C4-2B (cell line): Measurements from ENCODE around the gene NAB2.

Experiments used
- H3K27ac ChIP-seq: fragments of 450-650 bp; 2 replicates; pipeline ENCODE4 v1.5.1; 2017
- ZFX ChIP-seq: fragments of 450-650 bp; IDR thresholded peaks from 2 replicates; pipeline ENCODE4 v1.6.1; 2017
- TF ChIP-seq, protein P1 (sequence below): fragments of 450-650 bp; conservative IDR thresholded peaks from 2 replicates; pipeline ENCODE4 v1.5.1; 2017; ENCODE audit warnings: mild to moderate bottlenecking

NAB2 gene, protein sequence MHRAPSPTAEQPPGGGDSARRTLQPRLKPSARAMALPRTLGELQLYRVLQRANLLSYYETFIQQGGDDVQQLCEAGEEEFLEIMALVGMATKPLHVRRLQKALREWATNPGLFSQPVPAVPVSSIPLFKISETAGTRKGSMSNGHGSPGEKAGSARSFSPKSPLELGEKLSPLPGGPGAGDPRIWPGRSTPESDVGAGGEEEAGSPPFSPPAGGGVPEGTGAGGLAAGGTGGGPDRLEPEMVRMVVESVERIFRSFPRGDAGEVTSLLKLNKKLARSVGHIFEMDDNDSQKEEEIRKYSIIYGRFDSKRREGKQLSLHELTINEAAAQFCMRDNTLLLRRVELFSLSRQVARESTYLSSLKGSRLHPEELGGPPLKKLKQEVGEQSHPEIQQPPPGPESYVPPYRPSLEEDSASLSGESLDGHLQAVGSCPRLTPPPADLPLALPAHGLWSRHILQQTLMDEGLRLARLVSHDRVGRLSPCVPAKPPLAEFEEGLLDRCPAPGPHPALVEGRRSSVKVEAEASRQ

DNA sequence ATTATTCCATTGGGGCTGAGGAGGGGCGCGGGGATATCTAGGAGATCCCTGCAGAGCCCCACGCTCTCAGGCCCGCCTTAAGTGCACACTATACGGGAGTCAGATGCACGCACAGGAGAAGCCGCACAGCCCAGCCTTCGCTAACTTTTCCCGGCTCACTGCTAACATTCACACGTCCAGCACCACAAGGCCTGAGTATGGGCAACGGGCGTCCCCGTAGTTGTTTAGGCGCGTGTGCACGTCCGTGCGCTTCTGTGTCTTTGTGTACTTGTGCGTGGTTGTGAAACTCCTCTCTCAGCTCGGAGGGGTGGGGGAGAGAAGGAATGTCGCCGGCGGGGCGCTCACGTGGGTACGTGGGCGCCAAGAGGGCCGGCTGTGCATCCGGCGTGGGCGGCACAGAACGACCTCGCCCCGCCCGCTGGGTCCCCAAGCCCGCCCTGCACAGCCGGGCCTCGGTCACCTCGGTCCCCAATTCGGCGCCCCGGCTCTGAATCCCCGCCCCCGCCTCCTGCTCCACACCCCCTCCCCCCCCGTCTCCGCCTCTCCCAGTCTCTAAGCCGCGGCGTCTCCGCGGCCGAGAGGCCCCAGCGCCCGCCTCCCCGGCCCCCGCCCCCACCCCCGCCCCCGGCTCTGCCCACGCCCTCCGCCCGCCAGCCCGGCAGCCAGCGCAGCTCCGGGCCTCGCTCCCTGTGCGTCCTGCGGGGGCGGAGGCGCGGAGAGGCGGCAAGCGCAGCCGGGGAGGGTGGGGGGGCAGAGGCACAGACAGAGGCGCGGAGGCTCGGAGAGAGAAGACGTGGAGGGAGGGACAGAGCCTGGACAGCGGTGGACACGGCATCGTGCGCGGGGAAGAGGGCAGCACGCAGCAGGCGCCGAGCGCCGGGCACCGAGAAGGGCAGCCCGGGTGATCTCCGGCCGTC lies at the start of gene NAB2:
TSS of gene NAB2 (plus strand) at position 761 of the 917 bp plus-strand sequence. CDS start 158 bp downstream, outside the sequence.
- H3K27ac ChIP-seq: peak within 1 kb of the TSS; percentile 81
- TF ChIP-seq, protein P1, sequence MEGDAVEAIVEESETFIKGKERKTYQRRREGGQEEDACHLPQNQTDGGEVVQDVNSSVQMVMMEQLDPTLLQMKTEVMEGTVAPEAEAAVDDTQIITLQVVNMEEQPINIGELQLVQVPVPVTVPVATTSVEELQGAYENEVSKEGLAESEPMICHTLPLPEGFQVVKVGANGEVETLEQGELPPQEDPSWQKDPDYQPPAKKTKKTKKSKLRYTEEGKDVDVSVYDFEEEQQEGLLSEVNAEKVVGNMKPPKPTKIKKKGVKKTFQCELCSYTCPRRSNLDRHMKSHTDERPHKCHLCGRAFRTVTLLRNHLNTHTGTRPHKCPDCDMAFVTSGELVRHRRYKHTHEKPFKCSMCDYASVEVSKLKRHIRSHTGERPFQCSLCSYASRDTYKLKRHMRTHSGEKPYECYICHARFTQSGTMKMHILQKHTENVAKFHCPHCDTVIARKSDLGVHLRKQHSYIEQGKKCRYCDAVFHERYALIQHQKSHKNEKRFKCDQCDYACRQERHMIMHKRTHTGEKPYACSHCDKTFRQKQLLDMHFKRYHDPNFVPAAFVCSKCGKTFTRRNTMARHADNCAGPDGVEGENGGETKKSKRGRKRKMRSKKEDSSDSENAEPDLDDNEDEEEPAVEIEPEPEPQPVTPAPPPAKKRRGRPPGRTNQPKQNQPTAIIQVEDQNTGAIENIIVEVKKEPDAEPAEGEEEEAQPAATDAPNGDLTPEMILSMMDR: no peak
- TF ChIP-seq ZFX: no peak

DNA sequence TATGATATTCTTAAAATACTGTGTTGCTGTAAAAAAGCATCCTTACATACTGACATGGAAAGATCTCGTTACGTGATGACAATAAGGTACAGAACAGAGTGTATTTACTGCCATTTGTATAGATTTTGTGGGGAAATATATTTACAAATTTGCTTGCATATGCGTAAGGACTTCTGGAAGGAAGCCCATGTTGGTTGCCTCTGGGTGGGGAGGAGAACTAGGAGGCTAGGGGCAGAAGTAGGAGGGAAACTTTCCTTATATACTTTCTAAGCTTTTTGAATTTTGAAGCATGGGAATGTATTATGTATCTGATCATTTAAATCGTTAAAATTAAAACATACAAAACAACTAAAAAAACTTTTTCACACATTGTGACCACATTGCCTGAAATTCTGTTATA lies 48.7 kb upstream of the NAB2 start:
- no peak overlapping the region for H3K27ac ChIP-seq
- TF ChIP-seq ZFX: no peak
- TF ChIP-seq, protein P1: no peak

DNA sequence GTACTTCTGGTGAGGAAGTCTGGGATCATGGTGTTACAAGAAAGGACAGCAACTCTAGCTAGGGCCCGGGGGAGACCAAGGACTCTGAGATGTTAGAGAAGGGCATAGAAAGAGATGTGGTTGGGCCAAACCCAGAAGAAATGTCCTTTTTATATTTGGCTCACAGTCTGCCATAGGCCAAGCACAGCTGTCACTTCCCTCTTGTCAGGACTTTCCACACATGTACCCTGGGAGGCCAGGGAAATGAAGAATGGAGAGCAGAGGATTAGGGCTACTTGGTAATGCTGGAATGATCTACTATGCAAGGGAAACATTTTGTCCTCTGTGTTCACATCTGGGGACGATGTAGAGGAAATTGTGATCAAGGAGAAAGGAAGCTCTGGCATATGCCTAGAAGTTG lies 48.2 kb upstream of the NAB2 start:
- TF ChIP-seq, protein P1: no peak
- TF ChIP-seq ZFX: no peak
- no peak overlapping the region for H3K27ac ChIP-seq

DNA sequence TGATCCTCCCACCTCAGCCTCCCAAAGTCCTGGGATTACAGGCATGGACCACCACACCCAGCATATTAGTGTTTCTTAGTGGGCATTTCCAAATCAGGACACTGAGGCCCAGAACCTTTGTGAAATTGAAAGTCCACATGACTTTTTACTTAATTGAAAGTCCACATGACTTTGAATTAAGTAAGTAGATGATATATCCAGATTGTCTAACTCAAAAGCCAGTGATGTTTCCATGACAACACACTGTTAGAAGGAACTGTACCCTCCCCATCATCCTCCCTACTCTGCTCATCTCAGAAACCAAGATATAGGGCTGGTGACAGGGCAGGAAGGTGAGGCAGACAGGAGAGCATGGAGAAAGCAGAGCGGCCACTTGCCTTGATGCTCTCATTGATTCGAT lies 46.2 kb upstream of the NAB2 start:
- TF ChIP-seq ZFX: no peak
- TF ChIP-seq, protein P1: no peak
- no peak overlapping the region for H3K27ac ChIP-seq

DNA sequence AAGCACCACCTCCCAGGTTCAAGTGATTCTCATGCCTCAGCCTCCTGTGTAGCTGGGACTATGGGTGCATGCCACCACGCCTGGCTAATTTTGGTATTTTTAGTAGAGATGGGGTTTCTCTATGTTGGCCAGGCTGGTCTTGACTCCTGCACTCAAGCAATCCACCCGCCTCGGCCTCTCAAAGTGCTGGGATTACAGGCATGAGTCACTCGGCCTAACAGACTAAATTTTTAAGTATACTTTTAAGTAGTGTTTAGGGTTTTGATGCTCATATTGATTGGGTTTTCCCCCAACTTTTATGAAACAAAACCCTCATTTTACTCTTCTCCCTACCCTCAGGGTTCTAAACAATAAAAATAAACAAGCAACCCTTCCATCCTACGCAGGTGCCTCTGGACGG lies 44.4 kb upstream of the NAB2 start:
- H3K27ac ChIP-seq: no peak overlapping the region
- TF ChIP-seq, protein P1: no peak
- TF ChIP-seq ZFX: no peak

DNA sequence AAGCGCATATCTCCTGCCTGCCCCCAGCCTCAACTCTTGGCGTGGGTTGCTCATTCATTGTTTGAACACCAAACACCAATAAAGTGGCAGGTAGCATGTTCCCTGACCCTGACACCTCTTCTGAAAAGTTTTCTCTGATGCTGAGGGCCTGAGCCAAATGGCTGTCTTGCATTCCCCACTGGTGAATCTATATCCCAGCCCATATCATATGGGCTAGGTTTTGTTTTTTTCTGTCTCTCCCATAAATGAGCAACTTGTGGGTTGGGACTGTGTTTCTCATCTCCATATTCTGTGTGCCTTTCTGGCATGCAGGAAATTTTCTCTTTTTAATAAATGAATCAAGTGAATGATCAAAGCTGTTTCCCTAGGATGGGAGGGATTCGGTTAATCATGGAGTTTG lies 44.0 kb upstream of the NAB2 start:
- TF ChIP-seq, protein P1: no peak
- TF ChIP-seq ZFX: no peak
- H3K27ac ChIP-seq: no peak overlapping the region
